Ishikawa (cell line): ENCODE data around the gene LSM2.

ENCODE experiments used
- CEBPB ChIP-seq: IDR thresholded peaks from 2 replicates; pipeline ENCODE4 v1.6.1; 2012
- CREB1 ChIP-seq: IDR thresholded peaks from 2 replicates; pipeline ENCODE4 v1.6.1; 2012; ENCODE audit warnings: low read depth
- EGR1 ChIP-seq: IDR thresholded peaks from 2 replicates; pipeline ENCODE4 v1.6.1; 2012
- EP300 ChIP-seq: IDR thresholded peaks from 2 replicates; pipeline ENCODE4 v1.6.1; 2012; ENCODE audit warnings: borderline replicate concordance
- REST ChIP-seq: IDR thresholded peaks from 2 replicates; pipeline ENCODE4 v1.6.1; 2012; ENCODE audit warnings: low read depth, mild to moderate bottlenecking
- USF1 ChIP-seq: IDR thresholded peaks from 2 replicates; pipeline ENCODE4 v1.6.1; 2012
- ZBTB7A ChIP-seq: IDR thresholded peaks from 2 replicates; pipeline ENCODE4 v1.6.1; 2012; ENCODE audit warnings: low read depth

- TF ChIP-seq CEBPB (no peak), EGR1 (no peak), USF1 (no peak), EP300 (no peak), REST (no peak), CREB1 (no peak), ZBTB7A (no peak)
These were observed 4.9 kb upstream of the LSM2 start for GRCh38 chr6:31811645-31812044.
